HG03108 (cell line): ENCODE results near the gene TMCC1.
"Not testable (repeated sequence)": the region's sequence is repeated elsewhere in the genome, so short reads cannot be mapped to it uniquely, and the experiment has no call there.

Experiments
- ATAC-seq: cut with Tn5 transposase; IDR thresholded peaks from one replicate; pipeline ENCODE4 v1.9.1; 2021; ENCODE audit warnings: moderate library complexity; ENCODE audit not compliant: unreplicated experiment

The TMCC1 gene

GRCh38 chr3:129735638-129736037, 157.9 kb downstream of the TMCC1 start:
- no peak for ATAC-seq

- ATAC-seq, result no peak
Observed at GRCh38 chr3:129734449-129734848, 159.1 kb downstream of the TMCC1 start.

- ATAC-seq, result no peak
Observed at GRCh38 chr3:129732200-129732876, 161.2 kb downstream of the TMCC1 start.

GRCh38 chr3:129727707-129728106, 165.8 kb downstream of the TMCC1 start:
- ATAC-seq, result no peak

GRCh38 chr3:129723558-129724324, 169.8 kb downstream of the TMCC1 start:
- no peak for ATAC-seq

- ATAC-seq, result no peak
Observed at GRCh38 chr3:129722527-129722926, 171.0 kb downstream of the TMCC1 start.

- no peak for ATAC-seq
Observed at GRCh38 chr3:129718201-129718600, 175.3 kb downstream of the TMCC1 start.

- ATAC-seq, result no peak
Observed at GRCh38 chr3:129715854-129716253, 177.7 kb downstream of the TMCC1 start.

- no peak for ATAC-seq
Observed at GRCh38 chr3:129708328-129708861, 185.1 kb downstream of the TMCC1 start.

GRCh38 chr3:129705274-129705673, 188.2 kb downstream of the TMCC1 start:
- ATAC-seq, result no peak

- ATAC-seq, result no peak
Observed at GRCh38 chr3:129703913-129704312, 189.6 kb downstream of the TMCC1 start.

- ATAC-seq, result no peak
Observed at GRCh38 chr3:129702934-129703712, 190.4 kb downstream of the TMCC1 start.

GRCh38 chr3:129701161-129701560, 192.3 kb downstream of the TMCC1 start:
- ATAC-seq, result no peak

GRCh38 chr3:129699612-129700011, 193.9 kb downstream of the TMCC1 start:
- ATAC-seq, result no peak

- ATAC-seq, result no peak
Observed at GRCh38 chr3:129699199-129699598, 194.3 kb downstream of the TMCC1 start.

- no peak for ATAC-seq
Observed at GRCh38 chr3:129697229-129697969, 196.1 kb downstream of the TMCC1 start.

GRCh38 chr3:129696430-129696829, 197.1 kb downstream of the TMCC1 start:
- ATAC-seq, result not testable (repeated sequence)

GRCh38 chr3:129695230-129695629, 198.3 kb downstream of the TMCC1 start:
- no peak for ATAC-seq

GRCh38 chr3:129694228-129694627, 199.3 kb downstream of the TMCC1 start:
- ATAC-seq, result no peak

- no peak for ATAC-seq
Observed at GRCh38 chr3:129692743-129693142, 200.8 kb downstream of the TMCC1 start.

GRCh38 chr3:129690963-129691362, 202.5 kb downstream of the TMCC1 start:
- ATAC-seq, result no peak
